ENCODE data around the gene FAM228A.

The FAM228A gene

DNA sequence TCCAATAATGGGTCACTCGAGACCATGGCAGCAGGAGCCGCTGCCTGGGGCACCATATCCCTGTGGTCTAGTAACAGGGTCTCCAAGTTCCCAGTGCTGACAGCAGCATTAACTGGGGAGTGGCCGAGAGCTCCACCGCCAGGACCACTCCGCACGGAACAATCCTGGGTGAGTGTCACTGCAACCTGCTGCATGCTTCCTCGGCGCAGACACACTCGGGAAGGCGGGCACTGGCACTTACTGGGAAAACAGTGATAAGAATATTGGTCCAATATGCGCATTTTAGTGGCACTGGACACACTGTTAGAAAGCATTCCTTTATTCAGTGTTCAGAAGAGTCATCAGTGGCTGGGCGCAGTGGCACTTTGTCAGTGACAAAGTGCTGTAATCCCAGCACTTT lies 29.7 kb downstream of the FAM228A start:
- no peaks in the 10 kb centered on the region for H3K79me2 ChIP-seq (ENCODE audit: control insufficient read depth, low read length)
- no peak overlapping the region for H3K27ac ChIP-seq (ENCODE audit: low read depth, low read length)
- no peaks in the 10 kb centered on the region for H3K9me3 ChIP-seq (ENCODE audit: control insufficient read depth, insufficient read depth, low read length)
- no peaks in the 10 kb centered on the region for H3F3A ChIP-seq (ENCODE audit: control insufficient read depth, insufficient read depth)
- H3K36me3 ChIP-seq (ENCODE audit: control insufficient read depth, low read length): peaks cover 15% of the 10 kb centered on the region; the same call in 1 of the 2 replicates
- peaks cover 15% of the 10 kb centered on the region for H3K4me1 ChIP-seq (ENCODE audit: control insufficient read depth, low read length)
- no peaks in the 10 kb centered on the region for H3K9me2 ChIP-seq (replicated peaks; ENCODE audit: control insufficient read depth, low read length)
- no peak for TF ChIP-seq EZH2phosphoT487 (IDR thresholded peaks at IDR 0.05; ENCODE audit: borderline replicate concordance, low read length)
- TF ChIP-seq, protein P1, sequence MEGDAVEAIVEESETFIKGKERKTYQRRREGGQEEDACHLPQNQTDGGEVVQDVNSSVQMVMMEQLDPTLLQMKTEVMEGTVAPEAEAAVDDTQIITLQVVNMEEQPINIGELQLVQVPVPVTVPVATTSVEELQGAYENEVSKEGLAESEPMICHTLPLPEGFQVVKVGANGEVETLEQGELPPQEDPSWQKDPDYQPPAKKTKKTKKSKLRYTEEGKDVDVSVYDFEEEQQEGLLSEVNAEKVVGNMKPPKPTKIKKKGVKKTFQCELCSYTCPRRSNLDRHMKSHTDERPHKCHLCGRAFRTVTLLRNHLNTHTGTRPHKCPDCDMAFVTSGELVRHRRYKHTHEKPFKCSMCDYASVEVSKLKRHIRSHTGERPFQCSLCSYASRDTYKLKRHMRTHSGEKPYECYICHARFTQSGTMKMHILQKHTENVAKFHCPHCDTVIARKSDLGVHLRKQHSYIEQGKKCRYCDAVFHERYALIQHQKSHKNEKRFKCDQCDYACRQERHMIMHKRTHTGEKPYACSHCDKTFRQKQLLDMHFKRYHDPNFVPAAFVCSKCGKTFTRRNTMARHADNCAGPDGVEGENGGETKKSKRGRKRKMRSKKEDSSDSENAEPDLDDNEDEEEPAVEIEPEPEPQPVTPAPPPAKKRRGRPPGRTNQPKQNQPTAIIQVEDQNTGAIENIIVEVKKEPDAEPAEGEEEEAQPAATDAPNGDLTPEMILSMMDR (IDR thresholded peaks at IDR 0.05; ENCODE audit: low read depth, low read length, poor library complexity, severe bottlenecking): no peak
- H3K4me2 ChIP-seq (ENCODE audit: low read length): no peak overlapping the region
- H4K20me1 ChIP-seq (ENCODE audit: control insufficient read depth, insufficient read depth, low read depth, low read length): no peaks in the 10 kb centered on the region
- H3K4me3 ChIP-seq (ENCODE audit: low read length): no peak overlapping the region
- H3K27me3 ChIP-seq (ENCODE audit: control insufficient read depth, low read length): no peaks in the 10 kb centered on the region

DNA sequence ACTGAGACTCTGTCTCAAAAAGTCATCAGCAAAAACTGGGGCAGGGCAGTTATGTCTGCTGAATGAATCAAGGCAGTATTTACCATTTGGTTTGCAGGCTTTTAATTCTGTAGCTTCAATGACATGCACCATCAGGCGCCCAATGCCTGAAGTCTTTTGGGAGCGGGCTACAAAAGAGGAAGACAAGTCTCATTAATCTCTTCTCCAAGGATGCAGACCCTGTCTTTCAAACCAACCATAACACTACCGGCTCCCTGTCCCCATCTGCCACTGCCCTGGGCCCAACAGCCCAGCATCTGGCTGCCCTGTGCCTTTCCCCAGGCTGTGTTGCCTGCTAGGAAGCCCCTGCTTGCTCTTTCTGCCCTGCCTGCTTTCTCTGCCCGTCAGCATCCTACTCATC lies 30.3 kb downstream of the FAM228A start:
- H3K79me2 ChIP-seq (ENCODE audit: control insufficient read depth, low read length): no peaks in the 10 kb centered on the region
- no peaks in the 10 kb centered on the region for H3K9me2 ChIP-seq (replicated peaks; ENCODE audit: control insufficient read depth, low read length)
- no peak for TF ChIP-seq EZH2phosphoT487 (IDR thresholded peaks at IDR 0.05; ENCODE audit: borderline replicate concordance, low read length)
- TF ChIP-seq, protein P1 (IDR thresholded peaks at IDR 0.05; ENCODE audit: low read depth, low read length, poor library complexity, severe bottlenecking): no peak
- no peaks in the 10 kb centered on the region for H3K9me3 ChIP-seq (ENCODE audit: control insufficient read depth, insufficient read depth, low read length)
- H3K27ac ChIP-seq (ENCODE audit: low read depth, low read length): no peak overlapping the region
- H3F3A ChIP-seq (ENCODE audit: control insufficient read depth, insufficient read depth): no peaks in the 10 kb centered on the region
- H3K4me3 ChIP-seq (ENCODE audit: low read length): no peak overlapping the region
- H3K36me3 ChIP-seq (ENCODE audit: control insufficient read depth, low read length): peaks cover 15% of the 10 kb centered on the region; the same call in 1 of the 2 replicates
- peaks cover 9% of the 10 kb centered on the region for H3K4me1 ChIP-seq (ENCODE audit: control insufficient read depth, low read length)
- no peaks in the 10 kb centered on the region for H4K20me1 ChIP-seq (ENCODE audit: control insufficient read depth, insufficient read depth, low read depth, low read length)
- no peaks in the 10 kb centered on the region for H3K27me3 ChIP-seq (ENCODE audit: control insufficient read depth, low read length)
- no peak overlapping the region for H3K4me2 ChIP-seq (ENCODE audit: low read length)

DNA sequence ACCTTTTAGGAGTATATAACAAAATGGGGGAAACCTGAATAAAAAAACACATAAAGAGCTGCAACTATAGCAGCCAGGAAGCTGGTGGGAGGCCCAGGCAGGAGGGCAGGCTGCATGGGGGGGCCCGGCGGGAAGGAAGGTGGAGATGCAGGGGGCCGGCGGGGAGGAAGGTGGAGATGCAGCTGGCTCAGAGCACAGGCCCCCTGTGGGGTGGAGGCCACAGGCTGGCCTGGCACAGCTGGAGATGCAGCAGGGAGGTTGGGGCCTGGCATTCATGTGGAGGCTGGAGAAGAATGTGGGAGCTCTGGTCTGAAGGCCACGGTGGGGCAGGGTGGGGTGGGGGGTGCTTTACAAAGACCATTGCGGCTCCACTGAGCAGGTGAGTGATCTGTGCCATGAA lies 31.4 kb downstream of the FAM228A start:
- H3K4me2 ChIP-seq (ENCODE audit: low read length): no peak overlapping the region
- H3K9me2 ChIP-seq (replicated peaks; ENCODE audit: control insufficient read depth, low read length): no peaks in the 10 kb centered on the region

More for the DNA sequence above, 31.4 kb downstream of the FAM228A start:
- no peaks in the 10 kb centered on the region for H3K27me3 ChIP-seq (ENCODE audit: control insufficient read depth, low read length)
- H3K36me3 ChIP-seq (ENCODE audit: control insufficient read depth, low read length): peaks cover 20% of the 10 kb centered on the region; the same call in 1 of the 2 replicates
- no peaks in the 10 kb centered on the region for H4K20me1 ChIP-seq (ENCODE audit: control insufficient read depth, insufficient read depth, low read depth, low read length)
- no peaks in the 10 kb centered on the region for H3K9me3 ChIP-seq (ENCODE audit: control insufficient read depth, insufficient read depth, low read length)
- no peaks in the 10 kb centered on the region for H3K4me1 ChIP-seq (ENCODE audit: control insufficient read depth, low read length)
- no peak overlapping the region for H3K27ac ChIP-seq (ENCODE audit: low read depth, low read length)
- no peaks in the 10 kb centered on the region for H3K79me2 ChIP-seq (ENCODE audit: control insufficient read depth, low read length)
- TF ChIP-seq, protein P1 (IDR thresholded peaks at IDR 0.05; ENCODE audit: low read depth, low read length, poor library complexity, severe bottlenecking): no peak
- no peak for TF ChIP-seq EZH2phosphoT487 (IDR thresholded peaks at IDR 0.05; ENCODE audit: borderline replicate concordance, low read length)
- H3F3A ChIP-seq (ENCODE audit: control insufficient read depth, insufficient read depth): no peaks in the 10 kb centered on the region
- H3K4me3 ChIP-seq (ENCODE audit: low read length): no peak overlapping the region

All from DOHH2 (cell line).